Measurements from ENCODE around the gene PTPRN2. TPM values are rescaled to one million over a fixed set of nuclear protein-coding genes. Genes with fewer than 3 reads are reported as not detected.

PTPRN2 gene
- total and polyA plus RNA-seq, 2 of the 8 experiments (the other 6 are each of a cell fraction or from before 2014, with no cell fraction given) = 2.6 to 4.5 TPM

- TF ChIP-seq, protein P1, sequence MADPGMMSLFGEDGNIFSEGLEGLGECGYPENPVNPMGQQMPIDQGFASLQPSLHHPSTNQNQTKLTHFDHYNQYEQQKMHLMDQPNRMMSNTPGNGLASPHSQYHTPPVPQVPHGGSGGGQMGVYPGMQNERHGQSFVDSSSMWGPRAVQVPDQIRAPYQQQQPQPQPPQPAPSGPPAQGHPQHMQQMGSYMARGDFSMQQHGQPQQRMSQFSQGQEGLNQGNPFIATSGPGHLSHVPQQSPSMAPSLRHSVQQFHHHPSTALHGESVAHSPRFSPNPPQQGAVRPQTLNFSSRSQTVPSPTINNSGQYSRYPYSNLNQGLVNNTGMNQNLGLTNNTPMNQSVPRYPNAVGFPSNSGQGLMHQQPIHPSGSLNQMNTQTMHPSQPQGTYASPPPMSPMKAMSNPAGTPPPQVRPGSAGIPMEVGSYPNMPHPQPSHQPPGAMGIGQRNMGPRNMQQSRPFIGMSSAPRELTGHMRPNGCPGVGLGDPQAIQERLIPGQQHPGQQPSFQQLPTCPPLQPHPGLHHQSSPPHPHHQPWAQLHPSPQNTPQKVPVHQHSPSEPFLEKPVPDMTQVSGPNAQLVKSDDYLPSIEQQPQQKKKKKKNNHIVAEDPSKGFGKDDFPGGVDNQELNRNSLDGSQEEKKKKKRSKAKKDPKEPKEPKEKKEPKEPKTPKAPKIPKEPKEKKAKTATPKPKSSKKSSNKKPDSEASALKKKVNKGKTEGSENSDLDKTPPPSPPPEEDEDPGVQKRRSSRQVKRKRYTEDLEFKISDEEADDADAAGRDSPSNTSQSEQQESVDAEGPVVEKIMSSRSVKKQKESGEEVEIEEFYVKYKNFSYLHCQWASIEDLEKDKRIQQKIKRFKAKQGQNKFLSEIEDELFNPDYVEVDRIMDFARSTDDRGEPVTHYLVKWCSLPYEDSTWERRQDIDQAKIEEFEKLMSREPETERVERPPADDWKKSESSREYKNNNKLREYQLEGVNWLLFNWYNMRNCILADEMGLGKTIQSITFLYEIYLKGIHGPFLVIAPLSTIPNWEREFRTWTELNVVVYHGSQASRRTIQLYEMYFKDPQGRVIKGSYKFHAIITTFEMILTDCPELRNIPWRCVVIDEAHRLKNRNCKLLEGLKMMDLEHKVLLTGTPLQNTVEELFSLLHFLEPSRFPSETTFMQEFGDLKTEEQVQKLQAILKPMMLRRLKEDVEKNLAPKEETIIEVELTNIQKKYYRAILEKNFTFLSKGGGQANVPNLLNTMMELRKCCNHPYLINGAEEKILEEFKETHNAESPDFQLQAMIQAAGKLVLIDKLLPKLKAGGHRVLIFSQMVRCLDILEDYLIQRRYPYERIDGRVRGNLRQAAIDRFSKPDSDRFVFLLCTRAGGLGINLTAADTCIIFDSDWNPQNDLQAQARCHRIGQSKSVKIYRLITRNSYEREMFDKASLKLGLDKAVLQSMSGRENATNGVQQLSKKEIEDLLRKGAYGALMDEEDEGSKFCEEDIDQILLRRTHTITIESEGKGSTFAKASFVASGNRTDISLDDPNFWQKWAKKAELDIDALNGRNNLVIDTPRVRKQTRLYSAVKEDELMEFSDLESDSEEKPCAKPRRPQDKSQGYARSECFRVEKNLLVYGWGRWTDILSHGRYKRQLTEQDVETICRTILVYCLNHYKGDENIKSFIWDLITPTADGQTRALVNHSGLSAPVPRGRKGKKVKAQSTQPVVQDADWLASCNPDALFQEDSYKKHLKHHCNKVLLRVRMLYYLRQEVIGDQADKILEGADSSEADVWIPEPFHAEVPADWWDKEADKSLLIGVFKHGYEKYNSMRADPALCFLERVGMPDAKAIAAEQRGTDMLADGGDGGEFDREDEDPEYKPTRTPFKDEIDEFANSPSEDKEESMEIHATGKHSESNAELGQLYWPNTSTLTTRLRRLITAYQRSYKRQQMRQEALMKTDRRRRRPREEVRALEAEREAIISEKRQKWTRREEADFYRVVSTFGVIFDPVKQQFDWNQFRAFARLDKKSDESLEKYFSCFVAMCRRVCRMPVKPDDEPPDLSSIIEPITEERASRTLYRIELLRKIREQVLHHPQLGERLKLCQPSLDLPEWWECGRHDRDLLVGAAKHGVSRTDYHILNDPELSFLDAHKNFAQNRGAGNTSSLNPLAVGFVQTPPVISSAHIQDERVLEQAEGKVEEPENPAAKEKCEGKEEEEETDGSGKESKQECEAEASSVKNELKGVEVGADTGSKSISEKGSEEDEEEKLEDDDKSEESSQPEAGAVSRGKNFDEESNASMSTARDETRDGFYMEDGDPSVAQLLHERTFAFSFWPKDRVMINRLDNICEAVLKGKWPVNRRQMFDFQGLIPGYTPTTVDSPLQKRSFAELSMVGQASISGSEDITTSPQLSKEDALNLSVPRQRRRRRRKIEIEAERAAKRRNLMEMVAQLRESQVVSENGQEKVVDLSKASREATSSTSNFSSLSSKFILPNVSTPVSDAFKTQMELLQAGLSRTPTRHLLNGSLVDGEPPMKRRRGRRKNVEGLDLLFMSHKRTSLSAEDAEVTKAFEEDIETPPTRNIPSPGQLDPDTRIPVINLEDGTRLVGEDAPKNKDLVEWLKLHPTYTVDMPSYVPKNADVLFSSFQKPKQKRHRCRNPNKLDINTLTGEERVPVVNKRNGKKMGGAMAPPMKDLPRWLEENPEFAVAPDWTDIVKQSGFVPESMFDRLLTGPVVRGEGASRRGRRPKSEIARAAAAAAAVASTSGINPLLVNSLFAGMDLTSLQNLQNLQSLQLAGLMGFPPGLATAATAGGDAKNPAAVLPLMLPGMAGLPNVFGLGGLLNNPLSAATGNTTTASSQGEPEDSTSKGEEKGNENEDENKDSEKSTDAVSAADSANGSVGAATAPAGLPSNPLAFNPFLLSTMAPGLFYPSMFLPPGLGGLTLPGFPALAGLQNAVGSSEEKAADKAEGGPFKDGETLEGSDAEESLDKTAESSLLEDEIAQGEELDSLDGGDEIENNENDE (IDR thresholded peaks at IDR 0.05; ENCODE audit: insufficient replicate concordance, low read length) = no peak
- no peak for TF ChIP-seq RFX5 (IDR thresholded peaks at IDR 0.05; ENCODE audit: borderline replicate concordance, low read depth, low read length)
- no peak for TF ChIP-seq SUZ12 (IDR thresholded peaks at IDR 0.05; ENCODE audit: low read length)
- no peak for TF ChIP-seq POLR2A (IDR thresholded peaks at IDR 0.05; ENCODE audit: control extremely low read depth in 1 of 2, low read depth in 2 of 2, low read length in 2 of 2)
- no peak for TF ChIP-seq SAP30 (IDR thresholded peaks at IDR 0.05; ENCODE audit: insufficient read depth, insufficient replicate concordance, low read length)
- no peak for TF ChIP-seq HDAC6 (IDR thresholded peaks at IDR 0.05; ENCODE audit: low read depth, low read length)
- TF ChIP-seq RXRA (IDR thresholded peaks at IDR 0.05; ENCODE audit: insufficient read depth, low read depth, low read length) = no peak
- no peak for TF ChIP-seq CBX5 (IDR thresholded peaks at IDR 0.05; ENCODE audit: low read depth, low read length)
- no peak for TF ChIP-seq KDM1A (IDR thresholded peaks at IDR 0.05; ENCODE audit: borderline replicate concordance, low read length)
These were observed 818.5 kb downstream of the PTPRN2 start (continued) for GRCh38 chr7:157769086-157769485.

Data from H1 (cell line).